CD4-positive, alpha-beta T cell treated with Interleukin-6 for 4 hours (primary cell): ENCODE results near the gene EIF2B1.

ENCODE experiments used
- DNase-seq: peaks from one replicate; pipeline ENCODE4 v3.0.0-alpha.2; 2020; ENCODE audit warnings: mixed read lengths

Gene EIF2B1

GRCh38 chr12:123633379-123634141 lies at the start of gene EIF2B1, which contains the start of gene GTF2H3:
TSS of gene EIF2B1 (minus strand) at chr12:123633686. CDS start at chr12:123633557, 129 bp downstream.
TSS of gene GTF2H3 (plus strand) at chr12:123633829. CDS start at chr12:123633860, 31 bp downstream.
- DNase-seq = peak; percentile 96

GRCh38 chr12:123681605-123682004 lies 48.1 kb upstream of the EIF2B1 start:
- DNase-seq = no peak

DNA sequence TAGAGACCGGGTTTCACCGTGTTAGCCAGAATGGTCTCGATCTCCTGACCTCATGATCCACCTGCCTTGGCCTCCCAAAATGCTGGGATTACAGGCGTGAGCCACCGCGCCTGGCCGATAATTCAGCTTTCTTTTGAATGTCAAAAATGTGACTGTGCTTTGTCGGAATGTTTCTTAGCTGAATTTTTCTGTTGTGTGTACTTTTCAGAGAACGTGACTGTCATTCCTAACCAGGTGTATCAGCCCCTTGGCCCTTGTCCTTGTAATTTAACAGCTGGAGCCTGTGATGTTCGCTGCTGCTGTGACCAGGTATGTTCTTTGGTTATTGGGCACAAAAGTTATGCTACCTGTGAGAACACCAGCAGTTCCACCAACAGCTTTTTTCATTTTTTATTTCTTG lies 45.5 kb upstream of the EIF2B1 start:
- no peak for DNase-seq

DNA sequence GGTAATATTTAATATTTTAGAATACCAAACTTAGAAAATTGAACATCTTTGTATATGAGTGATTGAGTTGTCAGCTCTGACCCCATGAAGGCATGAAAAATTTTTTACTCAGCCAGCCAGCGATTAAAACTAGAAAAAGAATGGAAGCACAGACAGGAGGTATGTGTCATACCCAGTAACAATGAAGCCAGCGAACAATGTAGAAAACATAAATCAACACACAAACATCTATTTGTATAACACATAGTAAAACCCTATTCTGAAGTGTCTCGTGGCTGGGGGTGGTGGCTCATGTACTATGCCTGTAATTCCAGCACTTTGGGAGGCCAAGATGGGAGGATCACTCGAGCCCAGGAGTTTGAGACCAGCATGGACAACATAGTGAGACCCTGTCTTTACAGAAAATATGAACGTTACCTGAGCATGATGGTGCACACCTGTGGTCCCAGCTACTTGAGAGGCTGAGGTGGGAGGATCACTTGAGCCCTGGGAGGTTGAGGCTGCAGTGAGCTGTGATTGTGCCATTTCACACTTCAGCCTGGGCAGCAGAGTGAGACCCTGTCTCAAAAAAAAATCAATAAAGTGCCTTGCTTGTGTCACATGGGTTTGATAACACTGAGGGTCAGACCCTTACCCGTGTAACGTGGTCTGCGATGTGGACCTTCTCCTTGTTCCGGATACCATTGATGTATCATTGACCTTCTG lies 43.3 kb upstream of the EIF2B1 start:
- DNase-seq = no peak

DNA sequence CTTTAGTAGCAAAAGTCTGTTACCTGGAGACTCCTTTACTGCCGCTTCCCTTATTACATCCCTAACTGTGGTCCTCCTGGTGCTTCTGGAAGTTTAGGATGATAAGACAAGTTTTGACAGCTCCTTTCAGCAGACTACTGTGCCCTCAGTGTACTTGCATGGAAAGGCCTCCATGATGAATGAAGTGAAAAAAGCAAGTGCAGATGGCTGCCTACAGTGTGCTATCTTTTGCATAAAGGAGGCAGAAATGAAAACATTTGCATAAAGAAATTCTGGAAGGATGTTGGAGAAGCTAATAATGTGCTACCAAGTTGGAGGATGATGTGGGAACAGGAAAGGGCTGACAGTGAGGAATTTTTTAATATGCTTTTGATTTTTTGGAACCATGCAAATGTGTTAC lies 42.0 kb upstream of the EIF2B1 start:
- no peak for DNase-seq

DNA sequence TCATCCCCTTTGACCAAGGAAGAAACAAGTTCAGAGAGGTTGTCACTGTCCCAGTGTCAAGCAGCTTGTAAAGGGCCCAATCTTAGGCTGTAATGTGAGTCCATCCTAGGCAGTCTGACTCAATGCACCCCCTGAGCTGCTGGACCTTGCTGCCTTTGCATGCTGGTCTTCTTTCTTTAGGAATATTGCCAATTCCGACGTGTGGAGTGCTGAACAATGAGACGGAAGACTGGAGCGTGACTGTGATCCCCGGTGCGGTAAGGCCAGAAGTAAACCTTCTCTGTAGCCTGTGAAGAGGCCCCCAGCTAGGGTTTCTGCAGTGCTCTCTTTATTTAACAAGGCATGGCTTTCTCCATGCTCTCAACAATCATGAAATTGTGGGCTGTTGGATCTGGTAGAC lies 38.4 kb upstream of the EIF2B1 start:
- DNase-seq = no peak

DNA sequence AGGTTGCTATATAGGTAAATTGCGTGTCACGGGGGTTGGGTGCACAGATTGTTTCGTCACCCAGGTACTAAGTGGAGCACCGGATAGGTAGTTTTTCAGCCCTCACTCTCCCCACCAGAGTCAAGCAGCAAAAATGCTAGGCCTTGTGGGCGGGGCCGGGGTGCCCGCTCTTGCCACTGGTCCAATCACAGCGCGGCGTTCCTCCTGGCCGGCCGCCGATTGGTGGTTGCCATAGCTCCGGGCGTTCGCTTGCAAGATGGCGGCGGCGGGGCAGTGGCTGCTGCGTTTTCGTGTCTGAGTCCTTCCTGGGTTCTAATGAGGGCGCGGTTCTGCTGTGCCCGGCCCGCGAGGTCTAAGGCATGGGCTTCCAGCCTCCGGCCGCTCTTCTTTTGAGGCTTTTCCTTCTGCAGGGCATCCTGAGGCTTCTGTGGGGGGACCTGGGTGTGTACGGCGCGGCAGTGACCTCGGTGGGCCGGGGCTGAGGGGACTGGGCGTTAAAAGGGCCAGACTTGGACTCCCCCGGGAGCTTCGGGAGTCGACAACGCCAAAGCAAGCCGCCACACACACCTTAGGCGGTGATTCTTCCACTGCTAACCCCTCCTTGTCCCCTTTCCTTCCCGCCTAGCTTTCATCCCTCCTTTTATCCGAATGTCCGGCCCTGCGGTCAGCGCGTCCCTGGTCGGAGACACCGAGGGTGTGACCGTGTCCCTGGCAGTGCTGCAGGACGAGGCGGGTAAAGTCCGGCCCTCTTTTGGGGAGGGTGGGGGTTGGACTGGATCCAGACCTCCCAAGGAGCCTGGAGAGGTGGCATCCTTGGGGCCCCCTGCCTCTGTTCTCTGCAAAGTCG lies 37.6 kb upstream of the EIF2B1 start, which contains the start of gene TCTN2:
TCTN2 (plus strand) TSS at position 232 of the 847 bp plus-strand sequence; CDS start at position 360, 128 bp downstream.
- peak; percentile 96 for DNase-seq

GRCh38 chr12:123667771-123668170 lies 34.3 kb upstream of the EIF2B1 start:
- DNase-seq = no peak

DNA sequence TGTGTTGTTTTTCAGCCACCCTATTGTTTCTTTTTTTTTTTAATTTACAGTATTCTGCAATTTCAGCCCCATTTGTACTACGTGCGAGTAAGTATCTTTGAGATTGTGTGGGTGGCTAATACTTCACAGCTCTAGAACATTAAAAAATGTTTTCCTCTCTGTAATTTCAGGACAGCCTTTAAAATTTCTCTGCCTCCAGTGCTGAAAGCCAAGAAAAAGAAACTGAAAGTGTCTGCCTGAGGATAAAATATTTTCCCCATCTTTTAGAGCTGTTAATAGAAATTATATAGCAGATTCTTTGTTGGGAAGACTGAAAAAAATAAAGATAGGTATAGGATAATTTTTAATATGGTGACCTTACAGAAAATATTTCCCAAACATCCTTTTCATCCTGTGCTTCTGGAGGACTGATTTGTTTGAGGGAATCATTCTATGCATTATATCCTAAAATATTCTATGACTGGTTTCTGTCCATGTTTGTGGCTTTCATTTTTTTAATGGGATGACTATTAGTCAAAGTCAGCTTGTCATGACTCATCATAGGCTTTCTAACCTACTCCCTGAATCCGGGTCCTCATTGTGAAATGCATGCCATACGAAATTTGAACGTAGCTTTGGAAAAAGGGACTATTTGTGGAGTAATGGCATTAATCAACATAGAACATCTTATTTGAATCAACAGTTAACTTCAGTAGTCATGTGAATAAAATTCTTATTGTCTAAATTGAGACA lies 26.7 kb upstream of the EIF2B1 start:
- no peak for DNase-seq

- no peak for DNase-seq
Measured at GRCh38 chr12:123657211-123657610, 23.7 kb upstream of the EIF2B1 start.

DNA sequence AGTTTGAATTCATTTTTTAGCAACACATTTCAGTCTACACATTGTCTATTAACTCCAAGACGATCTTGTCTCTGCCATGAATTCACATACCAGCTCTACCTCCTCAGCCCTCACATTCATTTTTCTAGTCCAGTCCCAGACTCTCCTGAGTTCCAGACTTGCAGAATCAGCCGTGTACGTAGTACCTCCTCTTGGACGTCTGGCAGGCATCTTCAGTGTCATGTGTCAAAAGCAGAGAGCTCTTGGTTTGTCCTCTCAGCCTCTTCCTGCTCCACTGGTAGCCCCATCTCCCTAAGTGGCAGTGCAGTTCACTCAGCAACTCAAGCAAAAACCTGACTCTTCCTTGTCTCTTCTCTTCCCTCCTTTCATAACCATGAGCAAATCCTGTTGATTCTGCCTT lies 22.9 kb upstream of the EIF2B1 start:
- DNase-seq = no peak

DNA sequence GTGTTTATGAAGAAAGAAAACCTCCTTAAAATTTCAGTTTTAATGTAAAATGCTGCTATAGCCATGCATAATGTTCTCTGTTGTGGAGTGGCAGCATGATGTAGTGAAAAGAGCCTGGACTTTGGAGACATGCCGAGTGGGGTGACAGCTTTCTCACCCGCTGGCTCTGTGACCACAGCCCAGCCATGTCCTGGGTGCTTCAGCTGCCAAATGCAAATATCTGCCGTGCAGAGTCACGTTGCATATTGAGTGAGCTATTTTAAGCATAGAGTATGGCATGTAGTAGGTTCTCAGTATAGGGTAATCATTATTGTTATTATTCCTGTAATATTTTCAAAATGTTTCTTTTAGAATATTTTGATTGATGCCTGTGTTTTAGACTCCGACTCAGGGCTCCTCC lies 21.9 kb upstream of the EIF2B1 start:
- no peak for DNase-seq

GRCh38 chr12:123654129-123654701 lies 20.7 kb upstream of the EIF2B1 start:
- DNase-seq = no peak

GRCh38 chr12:123648401-123648800 lies 14.9 kb upstream of the EIF2B1 start:
- DNase-seq = no peak

DNA sequence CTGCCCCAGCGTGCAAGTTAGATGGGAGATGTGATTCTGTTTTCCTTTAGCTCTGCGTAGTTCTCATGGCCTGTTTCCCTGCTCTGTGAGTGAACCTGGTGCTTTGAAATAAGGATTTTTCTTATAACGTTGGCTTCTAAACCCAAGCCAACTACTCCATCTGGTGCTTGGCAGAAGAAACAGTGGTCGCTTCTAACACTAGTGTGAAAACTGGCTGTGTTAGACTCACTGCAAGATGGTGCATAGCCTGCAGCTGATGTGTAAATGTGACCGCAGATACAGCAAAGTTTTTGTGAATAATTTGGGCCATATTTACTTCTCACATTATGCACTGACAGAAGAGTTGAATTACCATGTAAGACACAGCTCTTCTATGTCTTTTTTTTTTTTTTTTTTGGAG lies 12.4 kb upstream of the EIF2B1 start:
- no peak for DNase-seq

GRCh38 chr12:123645380-123645779 lies 11.9 kb upstream of the EIF2B1 start:
- no peak for DNase-seq

- no peak for DNase-seq
Measured at GRCh38 chr12:123643911-123644310, 10.4 kb upstream of the EIF2B1 start.

GRCh38 chr12:123634142-123634561 lies 666 bp upstream of the EIF2B1 start:
- DNase-seq = no peak

- no peak for DNase-seq
Measured at GRCh38 chr12:123621619-123622530, 11.6 kb downstream of the EIF2B1 start.

DNA sequence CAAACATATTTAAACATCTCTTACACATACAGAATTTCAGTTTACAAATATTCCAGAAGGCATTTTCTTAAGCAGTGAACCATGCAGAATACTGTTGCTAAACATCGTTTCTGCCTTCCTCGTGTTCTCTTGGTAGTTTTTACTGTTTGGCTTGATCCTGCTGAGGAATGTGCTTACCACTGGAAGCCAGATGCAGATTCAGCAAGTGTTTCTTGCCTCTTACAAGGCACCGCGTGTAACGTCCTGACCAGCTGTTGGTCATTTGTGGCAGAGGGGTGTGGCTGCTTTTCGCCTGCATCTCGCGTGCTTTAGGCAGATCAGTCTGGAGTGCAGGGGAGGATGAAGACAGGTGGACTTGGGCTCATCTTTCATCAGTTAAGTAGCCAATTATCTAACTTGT lies 12.4 kb downstream of the EIF2B1 start:
- DNase-seq = no peak

DNA sequence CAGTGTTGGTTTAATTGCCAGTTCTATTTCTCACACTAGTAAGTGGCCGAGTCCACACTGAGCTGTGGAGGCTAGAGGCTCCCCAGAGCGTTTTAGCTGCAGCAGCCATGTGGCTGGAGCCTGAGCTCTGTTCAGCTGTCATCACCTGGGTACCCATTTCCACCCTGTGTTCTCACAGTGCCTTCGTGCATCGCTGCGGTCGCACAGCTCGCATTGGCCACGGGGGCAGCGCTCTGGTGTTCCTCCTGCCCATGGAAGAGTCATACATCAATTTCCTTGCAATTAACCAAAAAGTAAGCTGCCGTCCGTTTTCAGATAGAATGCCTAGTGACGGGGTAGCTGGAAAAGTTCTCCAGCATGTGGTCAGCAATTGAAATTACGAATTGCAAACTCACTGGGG lies 15.9 kb downstream of the EIF2B1 start:
- DNase-seq = no peak
